PC-9 (cell line): ENCODE measurements around the gene SERPINC1. TPM values are rescaled to one million over a fixed set of nuclear protein-coding genes. Genes with fewer than 3 reads are reported as not detected.

ENCODE experiments used
- BruUV-seq: library from RNA; stranded (reverse); fragments of 400-500 nt; replicated peaks from 2 replicates; lab custom pipeline; 2021; lab: Mats Ljungman, UMichigan
- CTCF ChIA-PET: fragments of 300-600 bp; sonication (Branson Sonifier 250); formaldehyde crosslinking; loops from one replicate; lab custom pipeline; 2022; ENCODE audit warnings: antibody characterized with exemption; lab: Charles Lee
- POLR2A ChIA-PET: fragments of 300-600 bp; sonication (Branson Sonifier 250); formaldehyde crosslinking; loops from one replicate; lab custom pipeline; 2022; ENCODE audit warnings: antibody characterized with exemption; ENCODE audit not compliant: unreplicated experiment; lab: Charles Lee
- DNase-seq, 2 experiments: peaks; one replicate each; pipeline versions ENCODE4 v3.0.0 to v3.0.0-alpha.2; 2015 to 2022; ENCODE audit warnings: mixed read lengths in 1 of 2
- H2AFZ ChIP-seq: fragments of 200-600 bp; sonication (generic); 2 replicates; pipeline ENCODE4 v1.8.1; 2017; ENCODE audit warnings: antibody characterized with exemption
- H3F3A ChIP-seq: fragments of 200-600 bp; sonication (generic); 2 replicates; pipeline ENCODE4 v1.8.1; 2017; ENCODE audit warnings: antibody characterized with exemption, mild to moderate bottlenecking, low read depth; ENCODE audit not compliant: insufficient read depth
- H3K27ac ChIP-seq: fragments of 200-600 bp; sonication (generic); 2 replicates; pipeline ENCODE4 v1.6.1; 2016; ENCODE audit warnings: mixed run types
- H3K27me3 ChIP-seq: fragments of 200-600 bp; sonication (generic); 2 replicates; pipeline ENCODE4 v1.6.1; 2016; ENCODE audit warnings: low read depth, mixed run types; ENCODE audit not compliant: insufficient read depth
- H3K36me3 ChIP-seq: fragments of 200-600 bp; sonication (generic); 2 replicates; pipeline ENCODE4 v1.6.1; 2016; ENCODE audit warnings: low read depth, mixed run types
- H3K4me1 ChIP-seq: fragments of 200-600 bp; sonication (generic); replicated peaks from 2 replicates; pipeline ENCODE4 v1.6.1; 2016; ENCODE audit warnings: mixed run types; ENCODE audit not compliant: insufficient read depth
- H3K4me2 ChIP-seq: fragments of 200-600 bp; sonication (generic); 2 replicates; pipeline ENCODE4 v1.6.1; 2017; ENCODE audit warnings: mixed run types
- H3K4me3 ChIP-seq: fragments of 200-600 bp; sonication (generic); 2 replicates; pipeline ENCODE4 v1.6.1; 2016; ENCODE audit warnings: mixed run types
- H3K79me2 ChIP-seq: fragments of 200-600 bp; sonication (generic); 2 replicates; pipeline ENCODE4 v1.6.1; 2017; ENCODE audit warnings: low read depth, mixed run types
- H3K9me2 ChIP-seq: fragments of 200-600 bp; sonication (generic); 2 replicates; pipeline ENCODE4 v1.8.1; 2017; ENCODE audit warnings: mild to moderate bottlenecking; ENCODE audit not compliant: insufficient read depth
- H3K9me3 ChIP-seq: fragments of 200-600 bp; sonication (generic); 2 replicates; pipeline ENCODE4 v1.8.1; 2016; ENCODE audit warnings: low read depth; ENCODE audit not compliant: insufficient read depth
- H4K20me1 ChIP-seq: fragments of 200-600 bp; sonication (generic); 2 replicates; pipeline ENCODE4 v1.8.1; 2017; ENCODE audit not compliant: insufficient read depth
- EZH2 ChIP-seq: fragments of 200-600 bp; sonication (generic); IDR thresholded peaks from 2 replicates; pipeline ENCODE4 v1.8.0; 2017; ENCODE audit warnings: antibody characterized with exemption, low read depth
- intact Hi-C: fragments of 100-400 bp; cut with micrococcal nuclease; formaldehyde crosslinking; loops from one replicate; pipeline ENCODE4 v1.10.0; 2022; ENCODE audit not compliant: unreplicated experiment
- total RNA-seq: library from RNA; stranded (reverse); gene quantifications from 2 replicates; pipeline ENCODE4 v1.2.3, GENCODE V29; 2021
- TF ChIP-seq, protein P1 (sequence below): fragments of 200-600 bp; sonication (generic); conservative IDR thresholded peaks from 2 replicates; pipeline ENCODE4 v1.6.1; 2017; ENCODE audit warnings: mixed run types, antibody characterized with exemption, mild to moderate bottlenecking, moderate library complexity

Gene SERPINC1
- total RNA-seq, 1 experiment from 2014 or later, result 0.44 TPM

DNA sequence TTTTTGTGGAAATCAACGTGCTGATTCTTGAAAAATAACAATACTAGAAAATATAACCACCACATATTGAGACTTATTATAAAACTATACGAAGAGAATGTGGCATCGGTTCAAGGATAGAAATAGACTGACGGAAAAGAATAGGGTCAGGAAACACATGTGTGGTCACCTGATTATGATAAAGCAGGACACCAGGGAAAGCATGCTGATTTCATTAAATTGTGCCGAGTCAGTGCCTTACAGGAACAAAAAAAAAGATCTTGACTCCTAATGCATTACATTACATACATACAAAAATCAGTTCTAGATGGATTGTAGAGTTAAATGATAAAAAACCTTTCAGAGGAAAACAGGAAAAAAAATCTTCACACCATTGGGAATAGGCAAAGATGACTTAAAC lies 43.5 kb upstream of the SERPINC1 start:
- CTCF ChIA-PET, result no interaction called here
- no peak overlapping the region for H3K4me2 ChIP-seq
- no peaks in the 10 kb centered on the region for H3K4me1 ChIP-seq
- TF ChIP-seq, protein P1, sequence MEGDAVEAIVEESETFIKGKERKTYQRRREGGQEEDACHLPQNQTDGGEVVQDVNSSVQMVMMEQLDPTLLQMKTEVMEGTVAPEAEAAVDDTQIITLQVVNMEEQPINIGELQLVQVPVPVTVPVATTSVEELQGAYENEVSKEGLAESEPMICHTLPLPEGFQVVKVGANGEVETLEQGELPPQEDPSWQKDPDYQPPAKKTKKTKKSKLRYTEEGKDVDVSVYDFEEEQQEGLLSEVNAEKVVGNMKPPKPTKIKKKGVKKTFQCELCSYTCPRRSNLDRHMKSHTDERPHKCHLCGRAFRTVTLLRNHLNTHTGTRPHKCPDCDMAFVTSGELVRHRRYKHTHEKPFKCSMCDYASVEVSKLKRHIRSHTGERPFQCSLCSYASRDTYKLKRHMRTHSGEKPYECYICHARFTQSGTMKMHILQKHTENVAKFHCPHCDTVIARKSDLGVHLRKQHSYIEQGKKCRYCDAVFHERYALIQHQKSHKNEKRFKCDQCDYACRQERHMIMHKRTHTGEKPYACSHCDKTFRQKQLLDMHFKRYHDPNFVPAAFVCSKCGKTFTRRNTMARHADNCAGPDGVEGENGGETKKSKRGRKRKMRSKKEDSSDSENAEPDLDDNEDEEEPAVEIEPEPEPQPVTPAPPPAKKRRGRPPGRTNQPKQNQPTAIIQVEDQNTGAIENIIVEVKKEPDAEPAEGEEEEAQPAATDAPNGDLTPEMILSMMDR, result no peak
- TF ChIP-seq EZH2, result no peak
- BruUV-seq, result no TSS peak
- no peaks in the 10 kb centered on the region for H3K9me3 ChIP-seq
- POLR2A ChIA-PET, result interaction anchor here (0.7 kb wide), 1 partner anchor 12 kb away, joined by 9 read pairs; no protein-coding TSS in a partner anchor
- intact Hi-C loops, result loop anchor here (10.0 kb wide), 1 partner anchor 526 kb away; no protein-coding TSS in a partner anchor
- no peak for DNase-seq
- H3K27me3 ChIP-seq, result no peaks in the 10 kb centered on the region
- no peak overlapping the region for H3K4me3 ChIP-seq
- no peak overlapping the region for H2AFZ ChIP-seq
- no peaks in the 10 kb centered on the region for H4K20me1 ChIP-seq
- peaks cover 17% of the 10 kb centered on the region; the same call in 1 of the 2 replicates for H3F3A ChIP-seq
- H3K9me2 ChIP-seq, result no peaks in the 10 kb centered on the region
- H3K79me2 ChIP-seq, result no peaks in the 10 kb centered on the region
- H3K27ac ChIP-seq, result no peak overlapping the region
- peaks cover 29% of the 10 kb centered on the region; the same call in 1 of the 2 replicates for H3K36me3 ChIP-seq

DNA sequence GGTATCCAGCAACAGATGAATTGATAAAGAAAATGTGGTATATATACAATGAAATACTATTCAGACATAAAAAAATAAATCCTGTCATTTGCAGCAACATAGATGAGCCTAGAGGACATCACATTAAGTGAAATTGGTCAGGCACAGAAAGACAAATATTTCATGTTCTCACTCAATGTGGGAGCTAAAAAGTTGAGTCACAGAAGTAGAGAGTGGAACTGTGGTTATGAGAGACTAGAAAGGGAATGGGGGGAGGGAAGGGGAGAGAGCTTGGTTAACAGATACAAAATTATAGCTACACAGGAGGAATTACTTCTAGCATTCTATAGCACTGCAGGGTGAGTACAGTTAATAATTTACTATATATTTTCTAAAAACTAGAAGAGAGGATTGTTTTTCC lies 37.1 kb upstream of the SERPINC1 start:
- no peaks in the 10 kb centered on the region for H3K4me1 ChIP-seq
- H3K4me3 ChIP-seq, result no peak overlapping the region
- H3K27me3 ChIP-seq, result no peaks in the 10 kb centered on the region
- no peaks in the 10 kb centered on the region for H3K79me2 ChIP-seq
- H2AFZ ChIP-seq, result no peak overlapping the region
- H4K20me1 ChIP-seq, result no peaks in the 10 kb centered on the region
- H3K9me3 ChIP-seq, result no peaks in the 10 kb centered on the region
- H3F3A ChIP-seq, result no peaks in the 10 kb centered on the region
- H3K4me2 ChIP-seq, result no peak overlapping the region
- intact Hi-C loops, result no loop called here
- POLR2A ChIA-PET, result interaction anchor here (0.7 kb wide), 1 partner anchor 17 kb away, joined by 5 read pairs; no protein-coding TSS in a partner anchor
- CTCF ChIA-PET, result no interaction called here
- TF ChIP-seq, protein P1, result no peak
- no peak for TF ChIP-seq EZH2
- H3K36me3 ChIP-seq, result peaks cover 34% of the 10 kb centered on the region
- no peak for DNase-seq
- BruUV-seq, result no TSS peak
- no peak overlapping the region for H3K27ac ChIP-seq
- H3K9me2 ChIP-seq, result no peaks in the 10 kb centered on the region

DNA sequence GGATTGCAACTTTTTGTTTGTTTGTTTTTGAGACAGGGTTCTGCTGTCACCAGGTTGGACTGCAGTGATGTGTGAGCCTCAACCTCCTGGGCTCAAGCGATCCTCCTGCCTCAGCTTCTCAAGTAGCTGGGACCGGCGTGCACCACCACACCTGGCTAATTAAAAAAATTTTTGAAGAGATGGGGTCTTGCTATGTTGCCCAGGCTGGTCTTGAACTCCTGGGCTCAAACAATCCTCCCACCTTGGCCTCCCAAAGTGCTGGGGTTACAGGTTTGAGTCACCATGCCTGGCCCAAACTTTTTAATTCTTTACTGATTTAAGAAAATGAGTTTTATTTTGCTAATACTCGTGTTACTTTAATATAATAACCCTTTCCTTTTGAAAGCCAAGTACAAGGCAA lies 31.5 kb upstream of the SERPINC1 start:
- intact Hi-C loops, result no loop called here
- Histone ChIP-seq H3F3A (peaks cover 6% of the 10 kb centered on the region; the same call in 1 of the 2 replicates), H3K9me3 (no peaks in the 10 kb centered on the region), H3K36me3 (peaks cover 34% of the 10 kb centered on the region), H3K27me3 (no peaks in the 10 kb centered on the region), H3K4me2 (no peak overlapping the region), H3K4me3 (no peak overlapping the region), H3K9me2 (no peaks in the 10 kb centered on the region), H4K20me1 (no peaks in the 10 kb centered on the region), H3K4me1 (no peaks in the 10 kb centered on the region), H2AFZ (no peak overlapping the region), H3K79me2 (no peaks in the 10 kb centered on the region), H3K27ac (no peak overlapping the region)
- no TSS peak for BruUV-seq
- ChIA-PET POLR2A (interaction anchor here (0.6 kb wide), 1 partner anchor 13 kb away, joined by 9 read pairs; no protein-coding TSS in a partner anchor), CTCF (no interaction called here)
- DNase-seq, result no peak
- TF ChIP-seq, protein P1, result no peak
